Stimulated activated CD8-positive, alpha-beta memory T cell treated with anti-CD3 and anti-CD28 coated beads, Interleukin-15, amount 100 ng/mL, for 24 hours (primary cell): Measurements from ENCODE around the gene KBTBD12.
"Not testable (repeated sequence)": the region's sequence is repeated elsewhere in the genome, so short reads cannot be mapped to it uniquely, and the experiment has no call there.

Experiments
- DNase-seq: peaks from one replicate; pipeline ENCODE4 v3.0.0-alpha.2; 2020; ENCODE audit warnings: low read depth

KBTBD12 gene

GRCh38 chr3:127915115-127915936 lies at the start of gene KBTBD12:
TSS of gene KBTBD12 (plus strand) at chr3:127915232. CDS start at chr3:127923062, 7,830 bp downstream.
- DNase-seq: no peak

GRCh38 chr3:127865941-127866340 lies 49.1 kb upstream of the KBTBD12 start:
- DNase-seq: no peak

DNA sequence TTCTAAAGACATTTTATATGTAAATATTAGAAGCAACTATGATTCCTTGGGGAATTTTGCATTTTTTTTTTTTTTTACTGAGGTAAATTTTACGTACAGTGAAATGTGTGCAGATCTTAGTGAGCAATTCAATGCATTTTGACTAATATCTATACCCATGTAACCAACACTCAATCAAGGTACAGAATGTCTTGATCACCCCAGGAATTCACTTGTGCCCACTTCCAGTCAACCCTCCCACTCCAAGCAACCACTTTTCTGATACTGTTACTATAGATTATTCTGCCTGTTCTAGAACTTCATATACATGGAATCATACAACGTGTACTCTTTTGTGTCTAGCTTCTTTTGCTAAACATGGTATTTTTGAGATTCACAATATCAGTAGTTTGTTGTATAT lies 47.6 kb upstream of the KBTBD12 start:
- DNase-seq: no peak

DNA sequence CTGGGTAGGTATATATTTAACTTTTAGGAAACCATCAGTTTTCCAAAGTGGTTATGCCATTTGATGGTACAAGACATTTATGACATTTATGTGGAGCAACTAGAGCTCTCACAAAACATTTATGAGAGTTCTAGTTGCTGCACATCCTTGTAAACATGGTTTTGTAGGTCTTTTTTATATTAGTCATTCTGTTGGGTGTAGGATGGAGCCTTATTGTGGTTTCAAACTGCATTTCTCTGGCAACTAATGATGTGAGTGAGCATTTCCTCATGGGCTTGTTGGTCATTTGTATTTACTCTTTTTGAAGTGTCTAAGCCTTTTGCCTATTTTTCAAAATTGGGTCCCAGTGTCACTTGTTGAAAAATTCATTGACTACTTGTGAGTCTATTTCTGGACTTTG lies 47.0 kb upstream of the KBTBD12 start:
- no peak for DNase-seq

GRCh38 chr3:127870156-127870555 lies 44.9 kb upstream of the KBTBD12 start:
- DNase-seq: no peak

GRCh38 chr3:127874097-127874496 lies 40.9 kb upstream of the KBTBD12 start:
- DNase-seq: not testable (repeated sequence)

- DNase-seq: no peak
These were observed 33.4 kb upstream of the KBTBD12 start for GRCh38 chr3:127881586-127881985.

- no peak for DNase-seq
These were observed 31.0 kb upstream of the KBTBD12 start for GRCh38 chr3:127884041-127884440.

GRCh38 chr3:127886231-127886955 lies 28.6 kb upstream of the KBTBD12 start:
- no peak for DNase-seq

DNA sequence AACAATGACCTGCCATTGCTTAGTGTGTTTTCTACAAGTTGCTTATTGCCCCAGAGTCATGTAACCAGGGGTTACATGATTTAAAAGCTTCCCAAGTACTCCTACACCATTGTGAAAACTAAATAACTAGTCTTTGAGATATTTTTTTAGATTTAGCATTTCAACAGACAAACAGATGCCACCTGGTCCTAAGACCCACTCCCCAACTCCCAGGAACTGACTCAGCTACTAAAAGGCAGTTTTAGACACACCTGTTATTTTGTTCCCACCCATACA lies 28.1 kb upstream of the KBTBD12 start:
- DNase-seq: no peak

GRCh38 chr3:127887321-127887720 lies 27.7 kb upstream of the KBTBD12 start:
- DNase-seq: no peak

- no peak for DNase-seq
These were observed 26.9 kb upstream of the KBTBD12 start for GRCh38 chr3:127888156-127888555.

DNA sequence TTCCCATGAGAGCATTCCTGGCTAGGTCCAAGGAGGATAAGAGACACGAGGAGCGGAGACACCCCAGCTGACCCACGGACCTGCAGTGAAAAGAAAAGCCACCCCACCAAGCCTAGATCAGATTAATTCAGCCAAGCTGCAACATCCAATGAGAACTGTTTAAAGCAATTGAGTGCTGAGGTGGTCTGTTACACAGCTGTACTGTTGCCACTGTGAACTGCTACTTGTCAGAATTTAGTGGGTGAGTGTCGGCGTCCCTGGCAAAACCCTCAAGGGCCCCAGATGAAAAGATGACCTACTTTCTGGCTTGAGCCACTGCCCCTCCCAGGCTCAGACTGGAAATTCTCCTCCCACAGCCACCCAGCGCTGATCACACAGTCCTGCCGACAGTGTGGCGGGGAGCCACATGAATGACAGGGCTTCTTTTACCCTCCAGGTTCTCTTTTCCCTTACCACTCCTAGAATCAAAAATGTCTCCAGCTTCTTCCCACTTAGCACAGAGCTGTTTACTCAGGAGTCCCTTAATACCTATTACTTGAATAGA lies 26.4 kb upstream of the KBTBD12 start:
- no peak for DNase-seq

GRCh38 chr3:127889461-127889863 lies 25.6 kb upstream of the KBTBD12 start:
- no peak for DNase-seq

DNA sequence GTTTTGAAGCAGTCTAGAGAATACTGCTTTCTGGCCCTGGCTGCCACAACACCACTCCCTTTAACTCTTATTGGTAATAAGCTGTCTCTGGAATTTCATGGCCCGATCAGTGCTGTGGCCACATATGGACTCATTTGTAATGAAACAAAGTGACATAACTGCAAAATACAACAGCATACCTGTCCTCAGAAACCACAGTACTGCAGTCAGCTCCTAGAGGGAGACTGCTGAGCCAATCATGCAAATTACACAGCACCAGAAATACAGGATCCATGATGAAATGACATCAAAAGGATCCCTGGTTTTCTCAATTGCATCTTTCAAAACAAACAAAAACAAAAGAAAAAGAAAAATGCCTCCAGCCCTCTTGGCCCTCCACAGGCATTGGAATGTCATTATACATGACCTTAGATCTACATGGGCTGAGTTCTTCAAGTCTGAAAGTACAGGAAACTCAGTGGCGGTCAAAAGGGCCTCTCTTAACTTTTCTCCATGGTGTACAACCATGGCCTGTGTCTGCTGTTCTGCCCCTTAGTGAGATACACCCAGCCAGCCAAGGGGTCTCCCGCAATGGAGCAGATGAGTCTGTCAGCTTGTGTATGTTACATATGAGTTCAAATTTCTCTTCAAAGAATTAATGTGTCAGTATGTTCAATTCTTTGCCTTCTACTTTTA lies 24.9 kb upstream of the KBTBD12 start:
- DNase-seq: no peak

- DNase-seq: not testable (repeated sequence)
These were observed 24.3 kb upstream of the KBTBD12 start for GRCh38 chr3:127890651-127891290.

DNA sequence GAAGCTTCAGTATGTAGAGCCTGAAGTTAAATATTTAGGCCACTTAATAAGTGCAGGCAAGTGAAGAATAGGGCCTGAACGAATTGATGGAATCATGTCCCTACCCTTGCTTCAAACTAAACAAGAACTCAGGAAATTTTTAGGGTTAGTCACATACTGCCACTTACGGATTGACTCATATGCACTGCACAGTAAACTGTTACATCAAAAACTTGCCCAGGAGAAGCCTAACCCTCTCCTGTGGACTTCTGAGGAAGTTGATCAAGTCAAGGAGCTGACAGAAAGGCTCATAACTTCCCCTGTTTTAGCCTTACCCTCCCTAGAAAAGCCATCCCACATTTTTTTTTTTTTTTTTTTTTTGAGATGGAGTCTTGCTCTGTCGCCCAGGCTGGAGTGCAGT lies 20.6 kb upstream of the KBTBD12 start:
- DNase-seq: no peak

DNA sequence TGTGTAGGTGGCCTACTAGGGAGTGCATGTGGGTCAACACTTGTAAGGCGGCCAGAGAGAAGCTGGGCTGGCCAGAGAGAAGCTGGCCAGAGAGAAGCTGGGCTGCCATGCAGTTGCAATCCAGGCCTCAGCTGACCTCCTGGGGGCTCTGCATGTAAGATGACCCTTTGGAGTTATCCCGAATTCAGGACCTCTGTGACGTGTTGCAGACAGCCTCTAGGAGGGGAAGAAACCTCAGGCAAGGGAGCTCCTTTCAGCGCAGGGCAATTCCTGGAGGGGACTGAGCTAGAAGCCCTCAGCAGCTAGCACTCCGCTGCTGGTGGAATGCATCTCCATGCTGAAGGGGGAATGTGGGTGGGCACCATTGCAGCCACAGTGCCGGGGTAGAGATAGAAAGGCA lies 15.8 kb upstream of the KBTBD12 start:
- no peak for DNase-seq

GRCh38 chr3:127899766-127900165 lies 15.3 kb upstream of the KBTBD12 start:
- DNase-seq: no peak

DNA sequence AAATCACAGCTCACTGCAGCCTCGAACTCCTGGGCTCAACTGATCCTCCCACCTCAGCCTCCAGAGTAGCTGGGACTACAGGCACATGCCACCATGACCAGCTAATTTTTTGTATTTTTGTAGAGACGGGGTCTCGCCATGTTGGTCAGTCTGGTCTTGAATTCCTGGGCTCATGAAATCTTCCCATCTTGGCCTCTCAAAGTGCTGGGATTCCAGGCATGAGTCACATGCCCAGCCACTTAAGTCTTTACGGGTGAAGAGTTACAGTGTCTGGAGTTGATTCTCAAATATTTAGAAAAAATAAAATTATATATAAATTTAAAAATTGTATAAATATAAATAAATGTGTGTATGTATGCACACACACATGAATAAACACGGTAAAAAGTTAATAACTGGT lies 14.5 kb upstream of the KBTBD12 start:
- DNase-seq: no peak

GRCh38 chr3:127902486-127902885 lies 12.5 kb upstream of the KBTBD12 start:
- DNase-seq: no peak

DNA sequence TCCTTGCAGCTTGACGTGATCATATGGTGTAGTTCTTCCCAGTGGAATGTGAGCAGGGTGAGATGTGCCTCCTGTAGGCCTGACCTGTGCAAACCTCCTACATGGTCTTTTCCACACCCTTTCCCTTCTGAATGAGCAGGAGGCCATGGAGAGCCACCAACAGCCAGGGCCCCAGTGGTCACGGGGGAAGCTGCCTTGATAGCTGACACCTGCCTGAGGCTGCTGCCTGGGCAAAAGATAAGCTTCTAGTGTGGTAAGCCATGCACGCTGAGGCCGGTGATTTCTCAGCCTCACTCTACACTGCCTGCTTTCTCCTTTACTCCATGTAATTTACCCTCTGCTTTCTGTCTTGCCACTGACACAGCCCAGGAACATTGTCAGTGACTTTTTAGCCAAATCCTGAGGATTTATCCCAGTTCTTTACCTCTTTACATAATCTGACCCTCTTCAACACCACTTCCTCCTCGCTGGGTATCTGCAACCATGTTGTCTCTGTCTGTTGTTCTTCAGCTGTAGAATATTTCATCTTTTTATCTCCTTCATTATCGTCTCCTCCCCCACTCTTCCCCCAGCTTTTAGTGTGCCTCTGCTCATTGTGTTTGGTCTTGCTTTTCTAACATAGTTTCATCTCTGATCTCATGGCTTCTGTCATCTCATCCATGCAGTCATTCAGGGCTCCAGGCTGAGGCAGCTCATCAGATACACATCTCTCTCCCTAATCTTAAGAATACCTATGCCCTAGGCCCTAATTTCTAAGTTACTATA lies 11.2 kb upstream of the KBTBD12 start:
- DNase-seq: no peak
